HepG2 (cell line): ENCODE data around the gene HLF. TPM values are rescaled to one million over a fixed set of nuclear protein-coding genes. Genes with fewer than 3 reads are reported as not detected.

Source experiments
- BHLHE40 ChIP-seq: IDR thresholded peaks from 2 replicates; pipeline ENCODE4 v1.6.1; 2011; ENCODE audit warnings: low read length, improper control_type of control experiment
- HMG20A ChIP-seq: IDR thresholded peaks from 2 replicates; pipeline ENCODE4 v1.6.1; 2016; ENCODE audit warnings: borderline replicate concordance
- JUND ChIP-seq: sonication (generic); formaldehyde crosslinking; IDR thresholded peaks from 2 replicates; pipeline ENCODE4 v1.8.0; 2022; ENCODE audit warnings: mild to moderate bottlenecking, missing genetic modification reagents
- MBNL3 ChIP-seq: fragments of 250-450 bp; sonication (Bioruptor Pico); conservative IDR thresholded peaks from 2 replicates; pipeline ENCODE4 v1.8.0; 2022; ENCODE audit warnings: mild to moderate bottlenecking, inconsistent platforms
- PBX2 ChIP-seq: IDR thresholded peaks from 2 replicates; pipeline ENCODE4 v1.6.1; 2016; ENCODE audit warnings: control low read depth
- REPIN1 ChIP-seq: sonication (generic); formaldehyde crosslinking; IDR thresholded peaks from 2 replicates; pipeline ENCODE4 v1.8.0; 2022; ENCODE audit warnings: missing genetic modification reagents, low read depth, mild to moderate bottlenecking, borderline replicate concordance
- ZC3H13 ChIP-seq: sonication (generic); formaldehyde crosslinking; IDR thresholded peaks from 2 replicates; pipeline ENCODE4 v1.8.1; 2023; ENCODE audit warnings: mild to moderate bottlenecking, missing genetic modification reagents, moderate library complexity
- ZNF143 ChIP-seq: sonication (generic); formaldehyde crosslinking; IDR thresholded peaks from 2 replicates; pipeline ENCODE4 v1.4.0; 2020; ENCODE audit warnings: missing genetic modification reagents
- ZNF251 ChIP-seq: sonication (generic); formaldehyde crosslinking; IDR thresholded peaks from 2 replicates; pipeline ENCODE4 v1.9.0; 2021; ENCODE audit warnings: mild to moderate bottlenecking, missing genetic modification reagents
- ZNF562 ChIP-seq: sonication (generic); formaldehyde crosslinking; IDR thresholded peaks from 2 replicates; pipeline ENCODE4 v1.8.0; 2022; ENCODE audit warnings: missing genetic modification reagents, borderline replicate concordance
- ZNF737 ChIP-seq: sonication (generic); formaldehyde crosslinking; IDR thresholded peaks from 2 replicates; pipeline ENCODE4 v1.5.0; 2020; ENCODE audit warnings: missing genetic modification reagents, mild to moderate bottlenecking, borderline replicate concordance
- ZNF766 ChIP-seq: sonication (generic); formaldehyde crosslinking; IDR thresholded peaks from 2 replicates; pipeline ENCODE4 v1.5.0; 2020; ENCODE audit warnings: missing genetic modification reagents, borderline replicate concordance
- ZNF776 ChIP-seq: sonication (generic); formaldehyde crosslinking; IDR thresholded peaks from 2 replicates; pipeline ENCODE4 v1.4.0; 2020; ENCODE audit warnings: mild to moderate bottlenecking, missing genetic modification reagents
- polyA plus RNA-seq, 8 experiments: library from polyadenylated mRNA; depleted of rRNA in 3 of 8; stranded (reverse) in 7 of 8; unstranded in 1 of 8; fragments of >200 nt; fragmentation: Illumina TruSeq in 4 of 8; extraction: Trizol in 4 of 8; gene quantifications; 2 replicates each; pipeline versions ENCODE4 v1.2.1 to v1.2.3, GENCODE V29; 2011 to 2016; ENCODE audit warnings: low read depth in 4 of 8, missing spikeins in 1 of 8, mixed read lengths in 1 of 8; ENCODE audit not compliant: insufficient read depth in 1 of 8
- total RNA-seq, 5 experiments: library from RNA; depleted of rRNA; stranded (reverse); fragments of >200 nt; fragmentation: Illumina TruSeq; extraction: Trizol; gene quantifications; 2 replicates each; pipeline ENCODE4 v1.2.3, GENCODE V29; 2016; ENCODE audit warnings: low read depth in 1 of 5
- TF ChIP-seq, protein P1 (sequence below): sonication (generic); formaldehyde crosslinking; IDR thresholded peaks from 2 replicates; pipeline ENCODE4 v1.4.0; 2020; ENCODE audit warnings: missing genetic modification reagents
- TF ChIP-seq, protein P2 (sequence below): sonication (generic); formaldehyde crosslinking; IDR thresholded peaks from 2 replicates; pipeline ENCODE4 v1.5.1; 2020; ENCODE audit warnings: missing genetic modification reagents, mild to moderate bottlenecking, borderline replicate concordance
- TF ChIP-seq, protein P3 (sequence below): sonication (generic); formaldehyde crosslinking; IDR thresholded peaks from 2 replicates; pipeline ENCODE4 v1.8.0; 2022; ENCODE audit warnings: mild to moderate bottlenecking, missing genetic modification reagents
- TF ChIP-seq, protein P4 (sequence below): sonication (generic); formaldehyde crosslinking; IDR thresholded peaks from 2 replicates; pipeline ENCODE4 v1.8.0; 2022; ENCODE audit warnings: low read depth, missing genetic modification reagents

Gene HLF
- total and polyA plus RNA-seq, 2 of the 13 experiments (the other 11 are each of a cell fraction or from before 2014, with no cell fraction given), result 202 to 346 TPM

- TF ChIP-seq, protein P1, sequence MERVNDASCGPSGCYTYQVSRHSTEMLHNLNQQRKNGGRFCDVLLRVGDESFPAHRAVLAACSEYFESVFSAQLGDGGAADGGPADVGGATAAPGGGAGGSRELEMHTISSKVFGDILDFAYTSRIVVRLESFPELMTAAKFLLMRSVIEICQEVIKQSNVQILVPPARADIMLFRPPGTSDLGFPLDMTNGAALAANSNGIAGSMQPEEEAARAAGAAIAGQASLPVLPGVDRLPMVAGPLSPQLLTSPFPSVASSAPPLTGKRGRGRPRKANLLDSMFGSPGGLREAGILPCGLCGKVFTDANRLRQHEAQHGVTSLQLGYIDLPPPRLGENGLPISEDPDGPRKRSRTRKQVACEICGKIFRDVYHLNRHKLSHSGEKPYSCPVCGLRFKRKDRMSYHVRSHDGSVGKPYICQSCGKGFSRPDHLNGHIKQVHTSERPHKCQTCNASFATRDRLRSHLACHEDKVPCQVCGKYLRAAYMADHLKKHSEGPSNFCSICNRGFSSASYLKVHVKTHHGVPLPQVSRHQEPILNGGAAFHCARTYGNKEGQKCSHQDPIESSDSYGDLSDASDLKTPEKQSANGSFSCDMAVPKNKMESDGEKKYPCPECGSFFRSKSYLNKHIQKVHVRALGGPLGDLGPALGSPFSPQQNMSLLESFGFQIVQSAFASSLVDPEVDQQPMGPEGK (CRISPR knock-in tag), result peak; percentile 84
- no peak for TF ChIP-seq ZNF766 (CRISPR knock-in tag)
- TF ChIP-seq ZNF143 (CRISPR knock-in tag), result no peak
- TF ChIP-seq, protein P2, sequence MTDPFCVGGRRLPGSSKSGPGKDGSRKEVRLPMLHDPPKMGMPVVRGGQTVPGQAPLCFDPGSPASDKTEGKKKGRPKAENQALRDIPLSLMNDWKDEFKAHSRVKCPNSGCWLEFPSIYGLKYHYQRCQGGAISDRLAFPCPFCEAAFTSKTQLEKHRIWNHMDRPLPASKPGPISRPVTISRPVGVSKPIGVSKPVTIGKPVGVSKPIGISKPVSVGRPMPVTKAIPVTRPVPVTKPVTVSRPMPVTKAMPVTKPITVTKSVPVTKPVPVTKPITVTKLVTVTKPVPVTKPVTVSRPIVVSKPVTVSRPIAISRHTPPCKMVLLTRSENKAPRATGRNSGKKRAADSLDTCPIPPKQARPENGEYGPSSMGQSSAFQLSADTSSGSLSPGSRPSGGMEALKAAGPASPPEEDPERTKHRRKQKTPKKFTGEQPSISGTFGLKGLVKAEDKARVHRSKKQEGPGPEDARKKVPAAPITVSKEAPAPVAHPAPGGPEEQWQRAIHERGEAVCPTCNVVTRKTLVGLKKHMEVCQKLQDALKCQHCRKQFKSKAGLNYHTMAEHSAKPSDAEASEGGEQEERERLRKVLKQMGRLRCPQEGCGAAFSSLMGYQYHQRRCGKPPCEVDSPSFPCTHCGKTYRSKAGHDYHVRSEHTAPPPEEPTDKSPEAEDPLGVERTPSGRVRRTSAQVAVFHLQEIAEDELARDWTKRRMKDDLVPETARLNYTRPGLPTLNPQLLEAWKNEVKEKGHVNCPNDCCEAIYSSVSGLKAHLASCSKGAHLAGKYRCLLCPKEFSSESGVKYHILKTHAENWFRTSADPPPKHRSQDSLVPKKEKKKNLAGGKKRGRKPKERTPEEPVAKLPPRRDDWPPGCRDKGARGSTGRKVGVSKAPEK, result no peak
- no peak for TF ChIP-seq ZNF776 (CRISPR knock-in tag)
- no peak for TF ChIP-seq ZNF737 (CRISPR knock-in tag)
- 0 out of 2 replicates have a peak, but pooled peaks have one; percentile 25 for TF ChIP-seq ZC3H13 (CRISPR knock-in tag)
- TF ChIP-seq ZNF251 (CRISPR knock-in tag), result no peak
- TF ChIP-seq, protein P3, sequence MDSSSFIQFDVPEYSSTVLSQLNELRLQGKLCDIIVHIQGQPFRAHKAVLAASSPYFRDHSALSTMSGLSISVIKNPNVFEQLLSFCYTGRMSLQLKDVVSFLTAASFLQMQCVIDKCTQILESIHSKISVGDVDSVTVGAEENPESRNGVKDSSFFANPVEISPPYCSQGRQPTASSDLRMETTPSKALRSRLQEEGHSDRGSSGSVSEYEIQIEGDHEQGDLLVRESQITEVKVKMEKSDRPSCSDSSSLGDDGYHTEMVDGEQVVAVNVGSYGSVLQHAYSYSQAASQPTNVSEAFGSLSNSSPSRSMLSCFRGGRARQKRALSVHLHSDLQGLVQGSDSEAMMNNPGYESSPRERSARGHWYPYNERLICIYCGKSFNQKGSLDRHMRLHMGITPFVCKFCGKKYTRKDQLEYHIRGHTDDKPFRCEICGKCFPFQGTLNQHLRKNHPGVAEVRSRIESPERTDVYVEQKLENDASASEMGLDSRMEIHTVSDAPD (CRISPR knock-in tag), result no peak
- TF ChIP-seq, protein P4, sequence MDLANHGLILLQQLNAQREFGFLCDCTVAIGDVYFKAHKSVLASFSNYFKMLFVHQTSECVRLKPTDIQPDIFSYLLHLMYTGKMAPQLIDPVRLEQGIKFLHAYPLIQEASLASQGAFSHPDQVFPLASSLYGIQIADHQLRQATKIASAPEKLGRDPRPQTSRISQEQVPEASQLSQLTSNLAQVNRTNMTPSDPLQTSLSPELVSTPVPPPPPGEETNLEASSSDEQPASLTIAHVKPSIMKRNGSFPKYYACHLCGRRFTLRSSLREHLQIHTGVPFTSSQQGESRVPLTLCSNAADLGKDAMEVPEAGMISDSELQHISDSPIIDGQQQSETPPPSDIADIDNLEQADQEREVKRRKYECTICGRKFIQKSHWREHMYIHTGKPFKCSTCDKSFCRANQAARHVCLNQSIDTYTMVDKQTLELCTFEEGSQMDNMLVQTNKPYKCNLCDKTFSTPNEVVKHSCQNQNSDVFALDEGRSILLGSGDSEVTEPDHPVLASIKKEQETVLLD (CRISPR knock-in tag), result no peak
- TF ChIP-seq PBX2 (CRISPR knock-in tag), result no peak
- TF ChIP-seq HMG20A (CRISPR knock-in tag), result peak; percentile 28; the same call in 1 of the 2 replicates
- TF ChIP-seq BHLHE40, result peak; percentile 82
- TF ChIP-seq REPIN1 (CRISPR knock-in tag), result no peak
- no peak for TF ChIP-seq MBNL3 (CRISPR knock-in tag)
- no peak for TF ChIP-seq ZNF562 (CRISPR knock-in tag)
- TF ChIP-seq JUND (CRISPR knock-in tag), result no peak
Measured at GRCh38 chr17:55266051-55266957, 1.5 kb downstream of the HLF start (continued).
